K562 (cell line): ENCODE results near the gene PCCB. TPM values are rescaled to one million over a fixed set of nuclear protein-coding genes. Genes with fewer than 3 reads are reported as not detected.

ENCODE experiments used
- ATAC-seq: fragments of 200-7000 bp; cut with Tn5 transposase; 3 replicates; pipeline ENCODE4 v1.9.1; 2020; ENCODE audit warnings: moderate library complexity
- BruUV-seq: library from RNA; stranded (reverse); fragments of 400-500 nt; replicated peaks from 2 replicates; lab custom pipeline; 2021; lab: Mats Ljungman, UMichigan
- CTCF ChIA-PET: fragments of 300-600 bp; formaldehyde crosslinking; extraction: SDS; loops from one replicate; lab custom pipeline; 2021; ENCODE audit warnings: low intra/inter-chr PET ratio; lab: Yijun Ruan, JAX
- POLR2A ChIA-PET: fragments of 300-600, 350-650 bp; sonication (Branson Sonifier 250); formaldehyde crosslinking; extraction: SDS; loops from one replicate; lab custom pipeline; 2021; ENCODE audit warnings: antibody characterized with exemption, inconsistent platforms; lab: Yijun Ruan, JAX
- DNase-seq, 4 experiments: peaks; one replicate each; pipeline versions ENCODE4 v3.0.0 to v3.0.0-alpha.2; 2011 to 2018; ENCODE audit warnings: low spot score in 3 of 4, mixed read lengths in 3 of 4; ENCODE audit errors: extremely low read depth in 1 of 4
- FAIRE-seq: peaks from 2 replicates; lab custom pipeline; 2011; peaks lifted over from hg19 to GRCh38; lab: Jason Lieb, UNC
- H2AFZ ChIP-seq: 2 replicates; pipeline ENCODE4 v1.6.0; 2011; ENCODE audit warnings: low read depth, low read length, control low read depth, inconsistent platforms
- H3K27ac ChIP-seq: fragments of 200-600 bp; 3 replicates; pipeline ENCODE4 v1.8.0; 2011; ENCODE audit warnings: low read depth, mild to moderate bottlenecking, control low read depth, inconsistent platforms, low read length, moderate library complexity, mixed read lengths; ENCODE audit errors: extremely low read depth
- H3K27me3 ChIP-seq, 2 experiments: fragments of 300-600 bp in 1 of 2; 2 replicates in 1 of 2; 3 replicates in 1 of 2; pipeline versions ENCODE4 v1.6.0 to v1.8.0; 2011; ENCODE audit warnings: inconsistent platforms in 2 of 2, low read length in 2 of 2, mild to moderate bottlenecking in 1 of 2, mixed read lengths in 1 of 2, moderate library complexity in 1 of 2; ENCODE audit not compliant: control insufficient read depth in 2 of 2, insufficient read depth in 2 of 2
- H3K36me3 ChIP-seq: fragments of 300-600 bp; 3 replicates; pipeline ENCODE4 v1.8.0; 2011; ENCODE audit warnings: mild to moderate bottlenecking, low read length, inconsistent platforms; ENCODE audit not compliant: control insufficient read depth, insufficient read depth
- H3K4me1 ChIP-seq, 2 experiments: fragments of 200-600 bp in 1 of 2; replicated peaks in 1 of 2; 2 replicates in 1 of 2; 3 replicates in 1 of 2; pipeline versions ENCODE4 v1.5.1 to v1.8.0; 2011; ENCODE audit warnings: inconsistent platforms in 2 of 2, low read length in 2 of 2, mild to moderate bottlenecking in 1 of 2, mixed read lengths in 1 of 2, moderate library complexity in 1 of 2; ENCODE audit not compliant: control insufficient read depth in 2 of 2, insufficient read depth in 2 of 2
- H3K4me2 ChIP-seq: 2 replicates; pipeline ENCODE4 v1.6.1; 2011; ENCODE audit warnings: low read length, control low read depth, inconsistent platforms, mixed read lengths; ENCODE audit not compliant: insufficient read depth
- H3K4me3 ChIP-seq: fragments of 200-600 bp; sonication (generic), shearing (Covaris generic); 2 replicates; pipeline ENCODE4 v1.5.1; 2016; ENCODE audit warnings: control low read depth, inconsistent platforms
- H3K79me2 ChIP-seq: fragments of 200-600 bp; 3 replicates; pipeline ENCODE4 v1.8.0; 2011; ENCODE audit warnings: low read length, inconsistent platforms; ENCODE audit not compliant: control insufficient read depth, insufficient read depth
- H3K9ac ChIP-seq, 2 experiments: 2 replicates each; pipeline versions ENCODE4 v1.6.0 to v1.6.1; 2011; ENCODE audit warnings: low read depth in 2 of 2, low read length in 2 of 2, control low read depth in 1 of 2, inconsistent platforms in 1 of 2, mild to moderate bottlenecking in 1 of 2, mixed read lengths in 1 of 2; ENCODE audit not compliant: insufficient read depth in 1 of 2
- H3K9me1 ChIP-seq: one replicate; pipeline ENCODE4 v1.6.0; 2011; ENCODE audit warnings: inconsistent platforms, mild to moderate bottlenecking, low read length, moderate library complexity; ENCODE audit not compliant: control insufficient read depth, insufficient read depth
- H3K9me3 ChIP-seq: replicated peaks from 2 replicates; pipeline ENCODE4 v1.5.1; 2011; ENCODE audit warnings: low read depth, low read length, inconsistent platforms; ENCODE audit not compliant: control insufficient read depth, insufficient read depth
- H4K20me1 ChIP-seq: replicated peaks from 2 replicates; pipeline ENCODE4 v1.6.1; 2011; ENCODE audit warnings: low read length, inconsistent platforms, mixed read lengths; ENCODE audit not compliant: control insufficient read depth, insufficient read depth
- CAMTA2 ChIP-seq: fragments of 250-450 bp; sonication (Bioruptor Pico); conservative IDR thresholded peaks from 2 replicates; pipeline ENCODE4 v1.5.1; 2022
- ELF4 ChIP-seq: fragments of 450-650 bp; formaldehyde crosslinking; IDR thresholded peaks from 2 replicates; pipeline ENCODE4 v1.4.0; 2022; ENCODE audit warnings: missing genetic modification characterization
- MAZ ChIP-seq, 2 experiments: fragments of 450-650 bp in 1 of 2; sonication (generic) in 1 of 2; formaldehyde crosslinking; IDR thresholded peaks in 1 of 2; conservative IDR thresholded peaks in 1 of 2; 2 replicates each; pipeline versions ENCODE4 v1.4.0 to v1.5.0; 2020; ENCODE audit warnings: mild to moderate bottlenecking in 1 of 2, missing genetic modification reagents in 1 of 2
- PYGO2 ChIP-seq: fragments of 450-650 bp; IDR thresholded peaks from 2 replicates; pipeline ENCODE4 v1.6.1; 2016; ENCODE audit warnings: mild to moderate bottlenecking, missing genetic modification characterization, moderate library complexity, missing compliant biosample characterization
- ZKSCAN8 ChIP-seq: fragments of 200-800 bp; sonication (Bioruptor generic); IDR thresholded peaks from 2 replicates; pipeline ENCODE4 v1.6.1; 2016; ENCODE audit warnings: missing genetic modification characterization, missing compliant biosample characterization
- ZNF609 ChIP-seq: sonication (generic); formaldehyde crosslinking; IDR thresholded peaks from 2 replicates; pipeline ENCODE4 v1.8.1; 2023; ENCODE audit warnings: missing genetic modification reagents, mild to moderate bottlenecking, borderline replicate concordance
- ZNF668 ChIP-seq: fragments of 250-450 bp; sonication (Bioruptor Pico); IDR thresholded peaks from 2 replicates; pipeline ENCODE4 v1.8.0; 2022; ENCODE audit warnings: mild to moderate bottlenecking, inconsistent platforms
- WGBS: fragments of 100-300 bp; shearing (Covaris generic); methylation state at CpG from one replicate; pipeline ENCODE4 v1.1.6; 2016; ENCODE audit warnings: low coverage, mixed read lengths; ENCODE audit not compliant: insufficient coverage; ENCODE audit errors: missing lambda C conversion rate; 5-methylcytosine and 5-hydroxymethylcytosine counted together
- in situ Hi-C: fragments of 300-500 bp; cut with MboI; formaldehyde crosslinking; loops from 4 replicates; pipeline ENCODE4 v1.15.0; 2018; ENCODE audit warnings: inconsistent platforms, mixed read lengths
- intact Hi-C: fragments of 100-400 bp; cut with micrococcal nuclease; formaldehyde crosslinking; loops from 2 replicates; pipeline ENCODE4 v1.14.2; 2022
- polyA plus RNA-seq, 8 experiments: library from polyadenylated mRNA; depleted of rRNA in 4 of 8; stranded (reverse) in 5 of 8; unstranded in 3 of 8; fragments of >200 nt; fragmentation: Nextera tagmentation in 2 of 8; fragmentation: Illumina TruSeq in 1 of 8; extraction: Ambion mirVana in 2 of 8; extraction: Trizol in 1 of 8; gene quantifications; 2 replicates each; pipeline versions ENCODE4 v1.2.1 to v1.2.3, GENCODE V29; 2011 to 2014; ENCODE audit warnings: inconsistent platforms in 1 of 8, missing spikeins in 1 of 8
- total RNA-seq, 7 experiments: library from RNA; depleted of rRNA in 6 of 7; stranded (reverse); fragments of >200 nt in 6 of 7; fragmentation: Illumina TruSeq in 2 of 7; extraction: Trizol in 2 of 7; gene quantifications; 2 replicates each; pipeline versions ENCODE4 v1.2.1 to v1.2.3, GENCODE V29; 2011 to 2021; ENCODE audit warnings: low replicate concordance in 1 of 7

PCCB gene
- total and polyA plus RNA-seq, 9 of the 15 experiments (the other 6 are each of a cell fraction or from before 2014, with no cell fraction given), result 69.5 to 173 (median 92.8) TPM

- TF ChIP-seq ZNF609 (CRISPR knock-in tag), result no peak
These were observed 17.7 kb upstream of the PCCB start (continued) for GRCh38 chr3:136232413-136232812.

- Histone ChIP-seq H3K4me3 (no peak overlapping the region), H3K36me3 (no peaks in the 10 kb centered on the region), H3K27me3 (peaks cover 0 to 3% of the 10 kb centered on the region in 2 experiments; a peak in 1 of 5 replicates), H4K20me1 (no peaks in the 10 kb centered on the region), H2AFZ (no peak overlapping the region), H3K4me2 (no peak overlapping the region), H3K9me1 (no peaks in the 10 kb centered on the region), H3K9me3 (no peaks in the 10 kb centered on the region), H3K4me1 (no peaks in the 10 kb centered on the region), H3K27ac (no peak overlapping the region), H3K79me2 (no peaks in the 10 kb centered on the region), H3K9ac (no peak overlapping the region)
- BruUV-seq, result no TSS peak
- FAIRE-seq (no peak), ATAC-seq (no peak), DNase-seq (no peak)
- WGBS, result 0% methylated on average over 1 of the region's 1 CpG
- in situ Hi-C loops (no loop called here), intact Hi-C loops (no loop called here)
- no peak for TF ChIP-seq PYGO2 (tag)
- no peak for TF ChIP-seq ZNF668 (CRISPR knock-in tag)
- no peak for TF ChIP-seq ELF4 (CRISPR knock-in tag)
- TF ChIP-seq ZKSCAN8 (CRISPR knock-in tag), result no peak
- no peak for TF ChIP-seq CAMTA2
- no peak for TF ChIP-seq MAZ (CRISPR knock-in tag; conservative IDR thresholded peaks at IDR 0.05 in 1 of 2, IDR thresholded peaks at IDR 0.05 in 1 of 2)
- ChIA-PET POLR2A (interaction anchor here (1.0 kb wide), 1 partner anchor 15 kb away, joined by 3 read pairs; the partner anchor contains the start of gene PCCB), CTCF (no interaction called here)
These were observed 14.6 kb upstream of the PCCB start for GRCh38 chr3:136235545-136235944.
